Measurements from ENCODE around the gene THAP6.
"Not testable (repeated sequence)": the region's sequence is repeated elsewhere in the genome, so short reads cannot be mapped to it uniquely, and the experiment has no call there.

THAP6 gene

DNA sequence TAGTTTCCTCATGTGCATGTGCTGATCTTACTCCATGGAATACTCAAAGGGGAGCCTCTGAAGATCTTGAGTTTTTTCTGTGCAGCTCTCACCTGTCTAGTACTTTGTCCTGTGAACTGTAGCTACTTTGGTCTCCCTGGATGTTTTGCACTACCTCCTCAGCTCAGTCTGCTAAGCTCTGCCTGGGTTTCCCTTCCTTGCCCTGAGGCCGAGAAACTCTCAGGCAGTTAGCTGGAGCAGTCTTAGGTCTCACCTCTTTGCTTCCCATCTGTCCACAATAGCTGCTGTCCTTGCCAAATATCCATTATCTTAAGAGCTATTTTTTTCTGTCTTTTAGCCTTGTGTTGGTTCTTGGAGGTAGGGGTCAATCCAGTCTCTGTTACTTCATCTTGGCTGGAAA, 11.6 kb downstream of the THAP6 start:
- DNase-seq, result no peak

DNA sequence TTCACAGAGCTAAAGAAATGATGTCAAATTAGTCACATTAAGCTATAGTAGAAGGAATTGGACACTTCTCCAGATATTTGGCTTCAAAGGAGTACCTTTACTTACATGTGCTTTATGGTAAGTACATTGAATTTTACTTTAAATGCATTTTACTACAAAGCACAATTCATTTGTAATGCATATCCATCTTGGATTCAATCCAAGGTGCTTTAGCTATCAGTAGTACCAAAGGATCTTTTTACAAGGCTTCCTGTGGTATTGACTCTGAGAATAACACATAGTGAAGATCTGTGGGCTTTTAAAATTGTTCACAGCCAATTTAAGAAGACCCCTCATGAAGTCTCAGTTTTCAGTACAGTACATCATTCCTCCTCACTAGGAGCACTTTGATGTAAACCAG, 13.2 kb downstream of the THAP6 start:
- no peak for DNase-seq

DNA sequence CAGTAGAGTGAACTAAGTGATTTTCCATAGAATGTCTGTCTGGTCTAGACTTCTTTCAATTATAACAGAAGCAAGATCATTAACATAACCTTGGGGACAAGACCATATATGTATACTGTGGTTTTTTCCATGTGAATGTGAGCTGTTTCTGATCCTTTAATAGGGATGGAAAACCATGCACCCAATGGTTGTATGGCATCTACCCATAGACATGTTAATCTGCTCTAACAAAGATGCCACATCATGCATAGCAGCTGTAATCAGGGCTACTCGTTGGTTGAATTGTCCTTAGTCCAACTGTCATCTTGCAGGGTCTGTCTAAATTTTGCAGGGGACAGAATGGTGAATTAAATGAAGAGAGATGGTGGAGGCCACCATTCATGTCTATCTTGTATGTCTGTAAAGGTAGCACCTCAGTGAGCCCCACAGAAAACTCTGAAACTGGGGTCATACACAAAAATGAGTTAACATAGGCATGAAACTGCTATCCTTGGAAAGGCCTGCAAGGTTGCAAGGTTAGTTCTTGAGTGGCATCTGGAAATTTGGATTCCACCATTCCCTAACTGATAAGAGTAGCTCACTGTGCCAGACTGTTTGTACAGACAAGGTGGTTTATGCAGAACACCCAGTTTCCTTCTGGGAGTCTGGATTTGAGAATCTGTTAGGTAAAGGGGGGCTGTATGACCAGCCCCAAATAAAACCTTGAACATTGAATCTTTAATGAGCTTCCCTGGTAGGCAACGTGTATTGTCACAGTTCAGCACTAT, 16.5 kb downstream of the THAP6 start:
- no peak for DNase-seq

- DNase-seq, result not testable (repeated sequence)
Measured at GRCh38 chr4:75531536-75532143, 17.4 kb downstream of the THAP6 start.

- not testable (repeated sequence) for DNase-seq
Measured at GRCh38 chr4:75533339-75533887, 19.1 kb downstream of the THAP6 start.

DNA sequence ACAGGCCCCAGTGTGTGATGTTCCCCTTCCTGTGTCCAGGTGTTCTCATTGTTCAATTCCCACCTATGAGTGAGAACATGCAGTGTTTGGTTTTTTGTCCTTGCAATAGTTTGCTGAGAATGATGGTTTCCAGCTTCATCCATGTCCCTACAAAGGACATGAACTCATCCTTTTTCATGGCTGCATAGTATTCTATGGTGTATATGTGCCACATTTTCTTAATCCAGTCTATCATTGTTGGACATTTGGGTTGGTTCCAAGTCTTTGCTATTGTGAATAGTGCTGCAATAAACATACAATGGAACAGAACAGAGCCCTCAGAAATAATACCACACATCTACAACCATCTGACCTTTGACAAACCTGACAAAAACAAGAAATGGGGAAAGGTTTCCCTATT, 19.7 kb downstream of the THAP6 start:
- not testable (repeated sequence) for DNase-seq

GRCh38 chr4:75537308-75537707, 23.0 kb downstream of the THAP6 start:
- not testable (repeated sequence) for DNase-seq

- no peak for DNase-seq
Measured at GRCh38 chr4:75542824-75543223, 28.6 kb downstream of the THAP6 start.

- not testable (repeated sequence) for DNase-seq
Measured at GRCh38 chr4:75544220-75544619, 29.9 kb downstream of the THAP6 start.

- DNase-seq, result no peak
Measured at GRCh38 chr4:75544870-75545269, 30.6 kb downstream of the THAP6 start.

- no peak for DNase-seq
Measured at GRCh38 chr4:75545526-75545925, 31.3 kb downstream of the THAP6 start.

- DNase-seq, result no peak
Measured at GRCh38 chr4:75547647-75548387, 33.5 kb downstream of the THAP6 start.

DNA sequence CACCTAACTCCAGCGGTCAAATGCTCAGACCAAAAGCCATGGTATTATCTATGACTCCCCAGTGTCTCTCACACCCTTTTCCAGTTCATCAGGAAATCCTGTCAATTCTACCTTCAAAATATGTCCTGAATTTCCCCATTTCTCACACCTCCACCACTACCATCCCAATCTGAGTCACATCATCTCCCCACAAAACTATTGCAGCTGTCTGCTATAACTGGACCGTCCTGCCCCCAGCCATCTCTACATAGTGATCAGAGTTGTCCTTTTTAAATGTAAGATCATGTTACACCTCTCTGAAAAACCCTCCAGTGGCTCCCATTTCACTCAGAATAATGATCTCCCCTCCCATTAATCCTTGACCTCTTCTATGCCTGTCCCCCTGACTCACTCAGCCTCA, 34.7 kb downstream of the THAP6 start:
- no peak for DNase-seq

DNA sequence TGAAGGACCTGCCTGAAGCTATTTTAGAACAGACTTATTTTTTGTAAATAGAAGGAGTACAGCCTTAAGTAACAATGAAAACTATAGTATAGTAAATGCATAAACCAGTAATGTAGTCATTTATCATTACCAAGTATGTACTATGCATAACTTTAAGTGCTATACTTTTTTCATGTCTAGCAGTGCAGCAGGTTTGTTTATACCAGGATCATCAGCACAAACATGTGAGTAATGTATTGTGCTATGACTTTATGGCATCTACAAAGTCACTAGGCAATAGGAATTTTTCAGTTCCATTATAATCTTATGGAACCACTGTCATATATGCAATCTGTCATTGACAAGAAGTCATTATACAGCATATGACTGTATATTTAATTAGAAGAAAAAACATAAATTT, 38.2 kb downstream of the THAP6 start:
- no peak for DNase-seq

DNA sequence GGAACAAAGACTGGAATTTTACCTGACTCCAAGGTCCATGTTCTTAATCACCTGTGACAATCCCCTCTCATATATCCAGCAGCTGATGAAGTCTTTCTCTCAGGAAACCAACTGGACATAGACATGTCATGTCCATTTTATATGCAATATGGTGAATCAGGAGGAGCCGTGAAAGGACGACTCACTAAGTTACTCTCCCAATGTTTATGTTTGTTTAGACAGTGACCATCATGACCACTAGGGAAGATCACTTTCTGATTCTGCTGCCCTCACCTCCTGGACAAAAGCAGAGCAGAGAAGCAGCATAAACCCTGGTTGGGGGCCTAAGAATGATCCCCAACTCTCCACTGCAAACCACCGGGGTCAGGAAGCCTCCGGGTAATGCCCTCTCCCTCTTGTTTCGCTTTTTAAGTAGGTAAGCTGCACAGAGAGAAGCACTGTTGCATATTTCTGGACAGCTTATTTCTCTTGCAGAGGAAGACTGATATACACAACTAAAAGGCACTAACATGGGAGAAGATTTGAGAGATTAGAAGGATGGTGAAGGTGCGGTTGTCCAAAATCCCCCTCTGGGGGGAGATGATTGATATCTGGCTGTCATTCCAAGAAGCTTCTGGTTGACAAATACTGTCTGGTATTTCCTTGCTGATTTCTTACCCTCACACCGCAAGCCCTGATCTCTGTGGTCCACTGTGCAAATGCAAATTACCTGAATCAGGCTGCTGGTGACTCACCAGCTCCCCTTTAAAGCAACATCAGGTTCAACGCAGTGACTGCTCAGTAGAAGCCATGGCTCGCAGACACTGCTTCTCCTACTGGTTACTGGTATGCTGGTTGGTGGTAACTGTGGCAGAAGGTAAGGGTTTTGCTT, 41.3 kb downstream of the THAP6 start, which contains the start of gene ODAPH:
TSS of gene ODAPH (plus strand) at position 773 of the 871 bp plus-strand sequence. CDS start at position 790, 17 bp downstream.
- no peak for DNase-seq

DNA sequence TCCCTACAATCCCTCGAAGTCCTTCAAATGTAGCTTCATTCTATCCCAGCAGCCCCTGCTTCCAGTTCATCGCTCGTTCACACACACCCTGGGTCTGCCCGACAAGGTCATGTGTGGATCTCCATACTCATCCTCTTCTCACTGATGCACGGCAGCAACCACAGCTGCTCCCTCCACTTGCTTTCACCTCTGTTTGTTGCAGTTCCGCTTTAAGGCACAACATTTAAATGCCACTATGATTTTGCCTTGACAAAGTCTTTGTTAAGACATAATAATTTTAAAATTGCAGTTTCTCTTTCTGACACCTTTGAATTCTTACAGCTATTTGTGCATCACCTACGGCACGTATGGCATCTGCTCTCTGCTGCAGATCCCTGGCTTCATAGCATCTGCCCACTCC, 43.4 kb downstream of the THAP6 start:
- no peak for DNase-seq

GRCh38 chr4:75561789-75562188, 47.5 kb downstream of the THAP6 start:
- DNase-seq, result no peak

DNA sequence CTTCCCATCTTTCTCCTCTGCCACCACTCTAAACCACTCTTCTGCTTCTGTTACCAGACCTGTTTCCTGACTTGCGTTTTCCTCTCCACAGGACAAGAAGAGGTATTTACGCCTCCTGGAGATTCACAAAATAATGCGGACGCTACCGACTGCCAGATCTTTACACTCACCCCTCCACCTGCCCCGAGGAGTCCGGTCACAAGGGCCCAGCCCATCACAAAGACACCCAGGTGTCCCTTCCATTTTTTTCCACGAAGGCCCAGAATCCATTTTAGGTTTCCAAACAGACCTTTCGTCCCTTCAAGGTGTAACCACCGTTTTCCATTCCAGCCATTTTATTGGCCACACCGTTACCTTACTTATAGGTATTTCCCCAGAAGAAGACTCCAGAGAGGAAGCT, 49.8 kb downstream of the THAP6 start:
- no peak for DNase-seq

DNA sequence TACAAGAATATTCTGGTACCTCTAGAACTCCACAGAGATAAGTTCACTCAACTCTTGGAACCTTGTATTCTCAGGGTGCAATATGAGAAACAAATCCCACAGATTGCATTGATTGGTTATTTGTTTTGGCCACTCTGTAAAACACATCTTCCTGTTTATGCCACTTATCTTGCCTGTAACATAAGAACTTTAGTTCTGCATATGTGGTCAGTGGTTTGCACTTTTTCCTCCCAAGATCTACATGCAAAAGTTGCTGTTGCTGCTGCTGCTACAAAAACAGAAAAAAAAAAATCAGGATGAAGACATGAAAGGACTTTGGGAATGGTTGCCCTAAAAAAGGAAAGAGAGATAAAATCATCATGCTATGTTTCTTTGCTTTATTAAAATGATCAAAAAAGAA, 51.2 kb downstream of the THAP6 start:
- DNase-seq, result no peak

GRCh38 chr4:75566911-75567310, 52.6 kb downstream of the THAP6 start:
- DNase-seq, result no peak

- no peak for DNase-seq
Measured at GRCh38 chr4:75567725-75568124, 53.5 kb downstream of the THAP6 start.
